H7 (cell line): ENCODE results near the gene ATP1A3. TPM values are rescaled to one million over a fixed set of nuclear protein-coding genes. Genes with fewer than 3 reads are reported as not detected.
"Not testable (repeated sequence)": the region's sequence is repeated elsewhere in the genome, so short reads cannot be mapped to it uniquely, and the experiment has no call there.

Source experiments
- DNase-seq: peaks from one replicate; pipeline ENCODE4 v3.0.0; 2012
- H3K27me3 ChIP-seq: 2 replicates; pipeline ENCODE4 v1.6.0; 2011; ENCODE audit warnings: mild to moderate bottlenecking, low read length; ENCODE audit not compliant: control insufficient read depth, insufficient read depth
- H3K36me3 ChIP-seq: replicated peaks from 2 replicates; pipeline ENCODE4 v1.5.1; 2011; ENCODE audit warnings: low read length; ENCODE audit not compliant: control insufficient read depth, insufficient read depth
- H3K4me3 ChIP-seq: 2 replicates; pipeline ENCODE4 v1.5.1; 2011; ENCODE audit warnings: low read depth, mild to moderate bottlenecking, control low read depth, low read length, moderate library complexity; ENCODE audit not compliant: insufficient read depth
- total RNA-seq: library from RNA; depleted of rRNA; stranded (reverse); fragments of >200 nt; shearing (Covaris generic); gene quantifications from 2 replicates; pipeline ENCODE4 v1.2.3, GENCODE V29; 2014; rRNA removed

Gene ATP1A3
- 9.9 and 11.9 TPM in 2 replicates for total RNA-seq

- H3K27me3 ChIP-seq, result peaks cover 46% of the 10 kb centered on the region
Measured at GRCh38 chr19:41993612-41994483, at the start of gene ATP1A3. Gene ATP1A3, minus strand, starts transcription at chr19:41994230. Its CDS starts 154 bp downstream, at chr19:41994076.

GRCh38 chr19:42042455-42043170 is 48.6 kb upstream of the ATP1A3 start:
- Histone ChIP-seq H3K27me3 (no peaks in the 10 kb centered on the region), H3K36me3 (peaks cover 19% of the 10 kb centered on the region), H3K4me3 (no peak overlapping the region)
- DNase-seq, result no peak

More at GRCh38 chr19:41993612-41994483, at the start of gene ATP1A3:
- DNase-seq, result peak; percentile 100
- Histone ChIP-seq H3K4me3 (peak within 1 kb of the TSS; percentile 55), H3K36me3 (no peaks in the 10 kb centered on the region)

GRCh38 chr19:42040491-42040890 is 46.5 kb upstream of the ATP1A3 start:
- not testable (repeated sequence) for H3K4me3 ChIP-seq, H3K27me3 ChIP-seq, DNase-seq
- H3K36me3 ChIP-seq, result peaks cover 21% of the 10 kb centered on the region

- Histone ChIP-seq H3K27me3 (no peaks in the 10 kb centered on the region), H3K4me3 (no peak overlapping the region), H3K36me3 (peaks cover 18% of the 10 kb centered on the region)
- DNase-seq, result no peak
Measured at GRCh38 chr19:42040031-42040430, 46.0 kb upstream of the ATP1A3 start.

GRCh38 chr19:42038666-42039065 is 44.6 kb upstream of the ATP1A3 start:
- no peak for DNase-seq
- Histone ChIP-seq H3K27me3 (no peaks in the 10 kb centered on the region), H3K36me3 (peaks cover 18% of the 10 kb centered on the region), H3K4me3 (no peak overlapping the region)

GRCh38 chr19:42037649-42038048 is 43.6 kb upstream of the ATP1A3 start:
- H3K27me3 ChIP-seq, result no peaks in the 10 kb centered on the region
- H3K36me3 ChIP-seq, result peaks cover 16% of the 10 kb centered on the region
- no peak for DNase-seq
- H3K4me3 ChIP-seq, result no peak overlapping the region

GRCh38 chr19:42034640-42035391 is 40.8 kb upstream of the ATP1A3 start:
- peaks cover 15% of the 10 kb centered on the region for H3K36me3 ChIP-seq
- H3K27me3 ChIP-seq, H3K4me3 ChIP-seq: not testable (repeated sequence)
- DNase-seq, result peak; percentile 86

- Histone ChIP-seq H3K36me3 (peaks cover 14% of the 10 kb centered on the region), H3K27me3 (no peaks in the 10 kb centered on the region), H3K4me3 (no peak overlapping the region)
- DNase-seq, result no peak
Measured at GRCh38 chr19:42033413-42033812, 39.4 kb upstream of the ATP1A3 start.

- H3K36me3 ChIP-seq, result peaks cover 7% of the 10 kb centered on the region
- H3K27me3 ChIP-seq, result no peaks in the 10 kb centered on the region
- H3K4me3 ChIP-seq, result no peak overlapping the region
- peak; percentile 65 for DNase-seq
Measured at GRCh38 chr19:42032431-42032830, 38.4 kb upstream of the ATP1A3 start.

- DNase-seq, result no peak
- no peaks in the 10 kb centered on the region for H3K27me3 ChIP-seq
- H3K4me3 ChIP-seq, result no peak overlapping the region
- H3K36me3 ChIP-seq, result peaks cover 7% of the 10 kb centered on the region
Measured at GRCh38 chr19:42030645-42031440, 36.8 kb upstream of the ATP1A3 start.

- peak; percentile 88 for DNase-seq
- Histone ChIP-seq H3K27me3 (no peaks in the 10 kb centered on the region), H3K4me3 (peak overlapping the region; percentile 36; the same call in 1 of the 2 replicates), H3K36me3 (peaks cover 9% of the 10 kb centered on the region)
Measured at GRCh38 chr19:42028304-42029216, 34.5 kb upstream of the ATP1A3 start.

GRCh38 chr19:42024622-42025111 is 30.6 kb upstream of the ATP1A3 start:
- DNase-seq, result no peak
- H3K36me3 ChIP-seq, result peaks cover 5% of the 10 kb centered on the region
- H3K4me3 ChIP-seq, result no peak overlapping the region
- H3K27me3 ChIP-seq, result no peaks in the 10 kb centered on the region

- Histone ChIP-seq H3K36me3 (peaks cover 5% of the 10 kb centered on the region), H3K4me3 (no peak overlapping the region), H3K27me3 (no peaks in the 10 kb centered on the region)
- DNase-seq, result no peak
Measured at GRCh38 chr19:42023943-42024260, 29.9 kb upstream of the ATP1A3 start.
